GM10847 (cell line): Measurements from ENCODE around the gene PSAPL1.

Experiments
- POLR2A ChIP-seq: IDR thresholded peaks from 2 replicates; pipeline ENCODE4 v1.6.1; 2011; ENCODE audit not compliant: insufficient read length; ENCODE audit errors: extremely low read depth

The PSAPL1 gene

DNA sequence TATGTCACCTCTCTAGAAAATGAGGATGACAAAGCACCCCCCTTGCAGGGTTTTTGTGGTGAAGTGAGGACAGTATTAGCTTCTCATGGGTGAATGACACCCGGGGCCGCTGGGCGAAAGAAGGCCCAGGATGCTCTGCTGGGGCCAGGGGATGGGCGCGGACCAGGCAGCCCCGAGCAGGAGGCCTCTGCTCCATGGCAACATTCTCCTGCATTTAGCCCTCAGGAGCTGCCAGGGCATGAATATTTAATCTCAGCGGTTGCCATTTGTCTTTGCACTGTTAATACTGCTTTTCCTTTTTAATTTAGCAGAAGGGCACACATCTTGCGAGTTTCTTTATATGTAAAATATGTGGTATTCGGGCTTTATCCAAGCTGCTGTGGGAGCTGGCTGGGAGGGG is 30.3 kb upstream of the PSAPL1 start:
- TF ChIP-seq POLR2A: no peak

- no peak for TF ChIP-seq POLR2A
Measured at GRCh38 chr4:7464259-7464655, 29.5 kb upstream of the PSAPL1 start.

GRCh38 chr4:7463566-7464258 is 29.0 kb upstream of the PSAPL1 start:
- TF ChIP-seq POLR2A: no peak

DNA sequence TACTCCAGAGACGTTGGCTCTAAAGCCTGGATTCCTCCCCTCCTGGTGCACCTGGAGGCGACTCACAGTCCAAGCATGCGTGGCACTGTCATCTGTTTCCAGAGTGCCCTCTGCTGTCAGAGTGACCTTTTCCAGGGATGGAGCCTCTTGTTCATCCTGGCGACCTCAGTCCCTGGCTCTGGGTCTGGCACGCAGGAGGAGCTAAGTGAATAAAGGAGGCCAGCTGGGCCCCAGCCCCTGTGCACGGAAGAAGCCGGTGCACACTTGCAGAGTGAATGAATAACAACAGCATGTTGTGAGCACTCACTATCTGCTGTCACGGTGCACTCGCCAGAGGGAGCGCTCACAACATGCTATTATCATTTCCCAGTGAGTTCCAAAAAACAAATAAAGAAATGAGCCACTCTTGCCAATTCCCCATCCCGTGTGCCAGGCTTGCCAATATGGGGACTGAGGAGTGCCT is 27.8 kb upstream of the PSAPL1 start:
- TF ChIP-seq POLR2A: no peak

DNA sequence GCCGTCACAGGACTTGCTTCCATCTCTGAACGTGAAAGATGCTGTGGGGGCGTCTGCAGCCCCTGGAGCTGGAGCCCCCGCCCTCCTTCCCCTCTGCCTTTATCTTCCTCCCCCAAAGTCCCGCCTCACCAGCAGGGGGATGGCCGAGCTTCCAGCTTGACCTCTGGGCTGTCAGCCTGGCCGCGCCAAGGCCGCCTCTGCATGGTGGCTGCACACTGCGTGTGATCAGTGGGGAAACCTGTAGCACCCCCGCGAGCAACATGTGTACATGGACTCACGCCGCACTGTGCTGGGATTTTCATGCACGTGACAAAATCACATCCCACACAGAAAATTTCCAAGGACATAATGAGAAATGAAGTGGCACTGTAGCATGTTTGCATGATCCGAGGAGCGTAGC is 26.5 kb upstream of the PSAPL1 start:
- no peak for TF ChIP-seq POLR2A

DNA sequence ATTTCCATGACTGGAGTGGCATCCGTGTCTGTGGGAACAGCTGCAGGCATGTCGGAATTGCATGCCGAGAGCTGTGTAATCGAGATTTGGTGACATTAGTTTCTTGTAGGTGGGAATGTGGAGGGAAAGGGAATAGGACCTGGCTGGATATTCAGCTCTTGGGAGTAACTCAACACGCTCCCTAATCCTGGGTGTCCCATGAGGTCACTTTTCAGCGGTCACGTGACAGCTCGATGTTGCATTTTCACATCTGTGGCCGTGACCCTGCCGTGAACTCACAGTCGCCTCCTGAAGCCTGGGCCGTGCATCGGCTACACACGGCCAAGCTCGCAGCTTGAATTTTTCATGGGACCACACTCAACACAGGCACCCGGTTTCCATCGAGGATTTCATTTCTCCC is 25.8 kb upstream of the PSAPL1 start:
- TF ChIP-seq POLR2A: no peak

DNA sequence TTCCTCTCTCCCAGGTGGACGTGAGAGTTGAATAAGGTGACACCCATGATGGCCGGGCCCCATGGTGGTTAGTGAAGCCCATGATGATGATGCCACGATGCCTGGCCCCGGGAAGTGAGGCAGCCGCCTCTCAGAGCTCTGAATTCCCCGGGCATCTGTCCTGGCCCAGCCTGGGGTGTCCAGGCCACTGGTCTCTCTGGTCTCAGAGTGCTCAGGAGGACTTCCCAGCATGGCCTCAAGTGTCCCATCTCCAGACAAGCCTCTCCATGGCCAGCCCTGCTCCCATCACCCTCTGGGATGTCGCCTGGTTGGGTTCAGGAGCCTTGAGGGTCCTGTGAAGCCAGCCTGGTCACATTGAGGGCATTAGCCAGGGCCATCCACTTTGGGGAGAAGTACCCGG is 24.7 kb upstream of the PSAPL1 start:
- TF ChIP-seq POLR2A: no peak

GRCh38 chr4:7458477-7458876 is 23.7 kb upstream of the PSAPL1 start:
- TF ChIP-seq POLR2A: no peak

GRCh38 chr4:7458066-7458425 is 23.3 kb upstream of the PSAPL1 start:
- no peak for TF ChIP-seq POLR2A

DNA sequence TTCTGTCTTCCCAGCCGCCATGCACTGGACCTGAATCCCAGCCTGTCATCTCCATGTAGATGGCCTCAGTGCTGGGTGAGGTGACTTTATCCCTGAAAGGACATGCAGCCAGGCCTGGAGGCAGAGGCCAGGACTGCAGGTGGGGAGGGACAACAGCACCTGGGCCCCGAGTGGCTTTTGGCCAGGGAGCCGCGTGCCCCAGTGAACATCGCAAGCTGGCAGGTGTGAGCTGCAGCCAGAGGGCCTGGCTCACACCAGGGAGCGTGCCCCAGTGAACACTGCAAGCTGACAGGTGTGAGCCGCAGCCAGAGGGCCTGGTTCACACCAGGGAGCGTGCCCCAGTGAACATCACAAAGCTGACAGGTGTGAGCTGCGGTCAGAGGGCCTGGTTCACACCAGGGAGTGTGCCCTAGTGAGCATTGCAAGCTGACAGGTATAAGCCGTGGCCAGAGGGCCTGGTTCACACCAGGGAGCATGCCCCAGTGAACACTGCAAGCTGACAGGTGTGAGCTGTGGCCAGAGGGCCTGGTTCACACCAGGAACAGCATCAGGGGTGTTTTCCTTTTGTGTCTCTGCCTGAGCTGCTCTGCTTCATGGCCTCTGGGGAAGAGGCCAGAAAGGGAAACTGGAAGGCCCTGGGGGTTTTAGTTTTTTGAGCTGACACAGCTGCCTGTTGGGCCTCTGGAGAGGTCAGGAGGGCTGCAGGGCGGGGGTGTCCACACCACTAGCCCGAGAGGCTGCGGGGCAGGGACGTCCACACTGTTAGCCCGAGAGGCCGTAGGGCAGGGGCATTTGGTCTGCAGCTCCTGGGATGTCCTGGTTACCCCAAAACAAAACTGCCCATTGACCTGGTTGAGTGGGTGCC is 22.7 kb upstream of the PSAPL1 start:
- TF ChIP-seq POLR2A: no peak

DNA sequence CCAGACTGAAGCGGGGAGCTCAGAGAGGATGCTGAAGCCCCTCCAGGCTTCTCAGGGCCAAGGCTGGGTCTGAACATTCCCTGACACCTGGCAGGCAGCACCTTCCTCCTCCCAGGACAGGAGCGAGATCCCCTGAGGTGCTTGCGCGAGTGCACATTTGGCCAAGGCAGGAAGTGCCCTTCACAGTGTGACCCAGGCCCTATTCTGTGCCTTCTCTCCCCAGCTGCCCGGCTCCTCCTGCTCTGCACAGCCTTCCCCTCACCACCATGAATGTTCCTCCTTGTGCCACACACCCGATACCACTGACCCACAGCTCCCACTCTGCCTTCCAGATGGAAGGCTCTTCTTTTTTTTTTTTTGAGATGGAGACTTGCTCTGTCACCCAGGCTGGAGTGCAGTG is 17.1 kb upstream of the PSAPL1 start:
- TF ChIP-seq POLR2A: no peak

DNA sequence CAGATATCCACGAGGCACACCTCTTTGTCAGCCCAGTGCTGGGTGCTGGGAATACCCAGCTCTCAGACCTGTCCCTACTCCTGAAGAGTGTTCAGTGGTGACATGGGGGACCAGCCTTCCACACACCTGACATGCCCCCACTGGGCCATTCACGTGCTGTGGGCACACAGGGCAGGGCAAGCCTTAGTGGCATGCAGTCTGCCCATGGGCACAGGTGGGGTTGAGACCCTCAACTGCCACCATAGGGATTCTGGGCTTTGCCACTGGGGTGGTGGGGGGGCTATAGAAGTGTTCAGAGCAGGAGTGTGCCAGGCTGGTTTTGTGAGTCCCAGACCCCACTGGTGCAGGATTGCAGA is 16.7 kb upstream of the PSAPL1 start:
- no peak for TF ChIP-seq POLR2A

GRCh38 chr4:7450775-7451433 is 16.2 kb upstream of the PSAPL1 start:
- TF ChIP-seq POLR2A: no peak

GRCh38 chr4:7448036-7448435 is 13.3 kb upstream of the PSAPL1 start:
- TF ChIP-seq POLR2A: no peak

GRCh38 chr4:7447236-7447635 is 12.5 kb upstream of the PSAPL1 start:
- no peak for TF ChIP-seq POLR2A

DNA sequence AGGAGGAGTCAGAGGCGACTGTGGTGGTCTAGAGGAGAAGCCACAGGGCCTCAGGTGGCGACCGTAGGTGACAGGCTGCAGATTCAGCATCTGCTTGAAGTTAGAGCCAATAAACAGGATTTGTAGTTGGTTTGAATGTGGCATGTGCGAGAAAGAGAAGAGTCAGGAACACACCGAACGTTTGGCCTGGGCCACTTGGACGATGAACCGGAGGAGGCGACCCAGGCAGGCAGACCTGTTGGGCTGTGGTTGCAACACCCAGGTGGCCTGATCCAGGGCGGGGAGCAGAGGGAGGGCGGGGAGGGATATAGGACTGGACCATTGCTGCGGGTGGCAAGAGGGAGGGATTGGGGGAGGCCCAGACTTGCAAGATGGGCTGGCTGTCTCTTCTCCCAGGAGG is 10.0 kb upstream of the PSAPL1 start:
- TF ChIP-seq POLR2A: no peak
